Stimulated activated CD8-positive, alpha-beta memory T cell treated with anti-CD3 and anti-CD28 coated beads, Interleukin-15, amount 100 ng/mL, for 24 hours (primary cell): ENCODE measurements around the gene HSPA12B.

ENCODE experiments used
- DNase-seq: peaks from one replicate; pipeline ENCODE4 v3.0.0-alpha.2; 2020; ENCODE audit warnings: low read depth

The HSPA12B gene

DNA sequence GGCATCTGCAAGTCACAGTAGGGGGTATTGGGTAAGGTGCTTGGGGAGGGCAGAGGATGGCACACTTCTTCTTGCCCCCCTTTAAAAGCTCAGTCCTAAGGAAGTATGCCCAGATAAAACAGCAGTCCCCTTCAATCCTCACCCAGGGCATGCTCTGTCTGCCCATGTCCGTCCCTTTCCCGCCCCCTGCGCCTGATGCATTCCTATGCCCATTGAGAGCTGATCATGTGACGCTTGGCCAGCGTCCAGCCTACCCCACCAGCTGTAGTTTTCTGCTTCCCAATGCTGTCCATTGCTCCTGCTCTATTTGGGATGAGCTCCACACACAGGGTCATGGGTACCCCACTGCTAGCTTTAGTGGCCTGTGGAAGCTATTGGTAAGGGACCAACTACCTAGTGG lies 28.4 kb upstream of the HSPA12B start:
- DNase-seq, result no peak

DNA sequence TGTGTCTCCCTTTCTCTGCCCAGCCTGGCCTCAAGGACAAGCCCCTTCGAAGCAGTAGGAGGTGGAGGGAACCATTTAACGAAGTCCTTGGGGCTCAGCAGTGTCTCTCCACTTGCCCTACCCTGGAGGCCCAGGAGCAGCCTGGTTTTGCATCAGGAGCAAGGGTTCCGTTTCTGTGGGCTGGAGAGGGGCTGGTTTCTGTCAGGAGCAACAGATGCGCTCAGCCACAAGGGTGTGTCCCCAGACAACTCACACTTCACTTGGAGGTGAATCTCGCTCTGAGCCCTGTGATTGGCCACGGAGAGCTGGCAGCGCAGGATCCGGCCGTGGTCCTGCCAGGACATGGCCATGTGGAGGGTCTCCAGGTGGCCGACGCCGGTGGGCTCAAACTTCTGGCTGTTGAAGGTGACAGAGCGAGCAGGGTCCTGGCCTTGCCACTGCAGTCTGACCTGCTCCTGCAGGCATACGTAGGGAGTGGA lies 27.0 kb upstream of the HSPA12B start:
- no peak for DNase-seq

DNA sequence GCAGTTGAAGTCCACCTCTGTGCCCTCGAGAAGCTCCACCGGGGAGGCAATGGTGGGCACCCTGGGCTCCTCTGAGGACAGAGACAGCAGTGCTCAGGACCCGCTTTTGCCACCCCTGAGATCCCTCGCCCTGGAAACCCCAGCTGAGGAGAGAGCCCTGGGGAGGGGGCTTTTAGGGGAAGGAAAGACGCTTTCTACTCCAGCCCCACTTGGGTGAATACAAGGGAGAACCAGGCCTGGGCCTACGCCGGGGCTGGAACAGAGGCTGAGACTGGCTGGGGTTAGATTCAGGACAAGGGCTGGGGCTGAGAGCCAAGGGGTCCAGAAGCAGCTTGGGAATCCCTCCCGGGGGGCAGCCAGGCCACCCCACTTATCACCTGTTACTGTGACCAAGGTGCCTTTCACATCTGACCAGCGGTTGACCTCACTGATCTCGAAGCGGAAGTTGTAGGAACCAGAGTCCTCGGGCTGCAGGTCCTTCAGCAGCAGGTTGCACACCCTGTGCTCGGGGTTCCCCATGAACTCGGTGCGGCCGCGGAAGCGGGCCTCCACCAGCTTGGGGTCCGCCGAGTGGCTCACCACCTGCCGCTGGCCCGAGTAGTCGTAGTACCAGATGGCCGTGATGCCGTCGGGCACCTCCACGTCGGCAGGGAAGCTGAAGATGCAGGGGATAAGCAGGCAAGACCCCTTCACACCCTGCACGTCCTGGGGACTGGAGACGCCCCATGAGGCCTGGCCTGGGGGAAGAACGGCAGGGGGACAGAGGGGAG lies 26.3 kb upstream of the HSPA12B start:
- DNase-seq, result no peak

DNA sequence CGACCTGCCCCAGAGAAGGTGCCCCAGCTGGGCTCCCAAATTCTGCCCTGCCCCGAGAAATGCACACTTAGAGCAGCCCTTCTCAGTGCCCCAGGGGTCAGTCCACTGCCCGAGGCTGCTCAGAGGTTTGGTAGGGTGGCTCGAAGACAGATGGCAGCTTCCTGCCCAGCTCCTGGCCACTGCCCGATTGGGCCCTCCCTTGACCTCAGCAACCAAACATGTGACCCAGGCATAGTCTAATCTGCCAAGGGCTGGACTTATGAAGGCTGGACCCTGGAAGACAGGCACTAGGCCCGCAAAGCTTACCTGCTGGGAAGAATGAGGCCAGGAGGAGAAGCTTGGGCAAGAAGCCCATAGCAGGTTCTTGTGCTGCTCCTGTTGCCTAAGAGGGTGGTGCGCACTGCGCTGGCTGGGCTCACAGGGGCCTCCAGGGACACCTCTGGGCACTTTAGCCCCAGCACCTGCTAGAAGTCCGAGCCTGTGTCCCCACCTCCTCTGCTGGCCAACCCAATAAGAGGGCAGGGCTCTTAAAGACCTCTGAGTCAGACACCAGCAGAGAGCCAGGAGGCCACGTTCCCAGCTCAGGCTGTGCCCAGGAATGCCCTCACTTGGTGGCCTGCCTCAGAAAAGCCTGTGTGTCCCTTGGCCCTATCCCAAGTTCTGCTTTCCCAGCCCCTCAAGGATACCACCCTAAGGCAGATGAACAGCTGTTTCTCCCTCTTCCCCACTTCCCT lies 25.5 kb upstream of the HSPA12B start:
- DNase-seq, result no peak

DNA sequence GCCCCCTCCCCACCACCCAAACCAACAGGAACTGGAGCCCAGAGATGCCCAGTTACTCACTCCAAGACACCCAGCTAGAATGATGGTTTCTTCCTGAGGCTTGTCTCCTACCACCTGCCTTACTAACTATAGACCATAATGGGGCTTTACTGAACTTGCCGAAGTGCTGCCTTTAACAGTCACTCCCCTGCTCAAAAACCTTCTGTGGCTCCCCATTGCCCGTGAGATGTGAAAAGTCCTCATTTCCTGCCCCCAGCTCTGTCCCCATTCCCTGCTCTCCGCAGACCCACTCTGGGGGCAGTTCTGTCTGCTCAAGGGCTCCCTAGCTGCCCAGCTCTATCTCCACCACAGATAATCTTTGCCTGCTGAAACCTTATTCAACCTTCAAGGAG lies 25.0 kb upstream of the HSPA12B start:
- DNase-seq, result no peak

DNA sequence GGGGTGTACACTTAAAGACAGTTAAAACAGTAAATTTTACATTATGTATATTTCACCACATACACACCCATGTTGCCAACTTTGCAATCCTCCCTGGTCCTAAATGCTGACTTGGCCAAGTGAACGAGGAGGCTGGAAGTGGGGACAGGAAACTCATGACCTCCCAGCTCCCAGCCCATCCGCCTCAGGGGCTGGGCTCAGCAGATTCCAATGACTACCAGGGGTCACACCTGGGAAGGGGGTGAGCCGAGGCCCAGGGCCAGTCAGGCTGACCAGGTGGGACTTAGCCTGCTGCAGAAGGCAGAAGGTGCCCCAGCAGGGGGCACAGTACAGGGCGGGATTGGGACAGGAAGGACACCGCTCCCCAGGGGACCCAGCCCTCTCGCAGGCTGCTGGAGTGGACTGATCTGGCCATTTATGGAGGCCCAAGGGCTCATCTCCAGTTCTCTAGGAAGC lies 22.4 kb upstream of the HSPA12B start:
- no peak for DNase-seq

DNA sequence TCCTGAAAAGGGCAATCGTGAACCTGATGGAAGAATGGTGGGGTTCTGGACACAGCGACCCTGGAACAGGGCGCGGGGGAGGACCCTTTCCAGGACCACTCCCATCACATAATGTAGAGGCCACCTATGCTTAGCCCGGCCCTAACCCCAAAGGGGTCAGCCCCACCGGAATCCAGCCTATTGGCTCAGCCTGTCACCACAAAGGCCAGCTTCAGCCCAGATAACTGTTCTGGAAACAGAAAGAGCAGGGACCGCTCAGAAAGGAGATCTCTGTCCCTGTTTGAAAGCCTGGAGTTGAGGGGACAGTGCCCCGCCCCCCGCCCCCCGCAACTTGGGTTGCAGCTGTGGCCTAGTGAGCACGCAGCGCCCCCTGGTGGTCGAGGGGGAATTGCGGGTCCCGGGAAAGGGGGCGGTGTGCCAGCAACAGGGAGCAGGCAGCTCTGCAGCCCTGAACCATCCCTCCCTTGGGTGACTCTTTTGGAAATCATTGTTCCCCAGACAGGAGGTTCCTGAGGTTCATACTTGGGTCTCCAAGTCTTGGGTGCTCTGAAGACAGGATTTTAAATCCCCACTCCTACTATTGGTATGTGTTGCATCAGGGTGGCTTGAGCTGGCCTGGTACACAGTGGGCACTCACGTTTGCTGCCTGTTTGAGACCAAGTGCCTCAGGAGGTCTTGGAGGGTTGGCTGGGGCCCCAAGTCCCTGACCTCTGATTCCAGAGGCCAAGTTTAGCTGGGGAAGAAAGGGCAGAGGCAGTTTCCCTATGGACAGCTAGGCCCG lies 21.6 kb upstream of the HSPA12B start:
- peak; percentile 77 for DNase-seq

DNA sequence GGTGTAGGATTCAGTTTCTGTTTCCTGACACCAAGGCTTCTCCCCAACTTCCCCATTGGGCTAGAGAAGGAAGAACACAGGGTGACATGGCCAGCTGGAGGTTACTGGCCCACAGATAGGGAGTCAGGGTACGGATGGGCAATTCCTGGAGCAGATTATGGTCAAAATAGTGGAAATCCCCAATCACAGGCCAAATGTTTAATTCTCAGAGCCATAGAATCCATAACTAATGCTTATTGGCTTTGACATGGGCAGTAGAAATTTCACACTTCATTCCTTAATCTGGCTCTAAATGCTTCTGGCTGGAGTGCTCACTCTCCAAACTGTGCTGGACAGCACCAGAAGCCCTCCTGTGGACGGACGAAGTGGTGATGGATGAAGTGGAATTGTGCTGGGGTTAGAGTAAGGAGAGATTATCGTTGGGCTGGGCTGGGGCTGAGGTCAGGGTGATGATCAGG lies 21.0 kb upstream of the HSPA12B start:
- DNase-seq, result no peak

DNA sequence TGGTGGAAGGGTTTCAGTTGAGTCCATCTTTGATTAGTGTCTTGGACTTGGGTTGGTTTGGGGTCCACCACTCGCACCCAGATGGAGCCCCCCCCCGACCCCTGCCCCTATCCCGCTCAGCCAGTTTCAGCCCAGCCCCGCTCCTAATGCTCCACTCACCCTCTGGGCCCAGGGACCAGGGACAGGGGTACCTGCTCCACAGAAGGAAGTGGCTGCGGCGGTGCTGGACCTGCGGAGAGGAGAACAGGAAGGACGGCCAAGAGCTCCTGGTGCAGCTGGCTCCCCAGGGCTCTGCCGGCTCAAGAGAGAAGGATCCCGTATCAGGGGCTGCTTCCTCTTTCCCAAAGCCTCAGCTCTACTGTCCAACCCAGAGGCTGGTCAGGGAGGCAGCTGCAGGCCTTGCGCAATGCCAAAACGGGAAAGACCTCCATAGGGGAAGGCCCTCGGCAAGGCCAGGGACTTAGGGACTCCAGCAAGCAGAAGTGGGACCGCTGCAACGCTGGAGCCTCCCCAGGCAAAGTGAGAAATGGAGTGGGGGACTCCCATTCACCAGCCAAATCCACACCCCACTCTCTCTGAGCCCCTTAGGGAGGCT lies 20.1 kb upstream of the HSPA12B start, which contains the start of gene SIGLEC1:
Gene SIGLEC1, minus strand, starts transcription at position 322 of the 595 bp plus-strand sequence. CDS start 5,472 bp downstream, outside the sequence.
- DNase-seq, result no peak

DNA sequence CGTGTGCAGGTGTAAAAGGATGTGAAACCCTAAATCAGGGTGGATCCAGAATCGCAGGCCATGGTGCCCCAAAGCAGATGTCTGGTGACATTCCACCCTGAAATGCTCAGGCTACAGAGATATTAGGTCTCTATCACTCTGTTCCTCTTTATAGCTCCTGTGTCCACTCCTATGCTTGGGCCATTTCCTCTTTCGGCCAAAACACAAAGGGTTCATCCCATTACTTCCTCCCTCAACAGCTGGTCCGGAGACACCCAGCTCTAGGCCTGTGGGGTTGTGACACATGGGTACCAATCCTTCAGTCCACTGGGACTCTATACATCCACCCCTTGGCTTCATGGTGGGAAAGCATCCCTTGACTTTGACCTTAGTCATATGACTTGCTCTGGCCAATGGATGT lies 18.4 kb upstream of the HSPA12B start:
- no peak for DNase-seq

DNA sequence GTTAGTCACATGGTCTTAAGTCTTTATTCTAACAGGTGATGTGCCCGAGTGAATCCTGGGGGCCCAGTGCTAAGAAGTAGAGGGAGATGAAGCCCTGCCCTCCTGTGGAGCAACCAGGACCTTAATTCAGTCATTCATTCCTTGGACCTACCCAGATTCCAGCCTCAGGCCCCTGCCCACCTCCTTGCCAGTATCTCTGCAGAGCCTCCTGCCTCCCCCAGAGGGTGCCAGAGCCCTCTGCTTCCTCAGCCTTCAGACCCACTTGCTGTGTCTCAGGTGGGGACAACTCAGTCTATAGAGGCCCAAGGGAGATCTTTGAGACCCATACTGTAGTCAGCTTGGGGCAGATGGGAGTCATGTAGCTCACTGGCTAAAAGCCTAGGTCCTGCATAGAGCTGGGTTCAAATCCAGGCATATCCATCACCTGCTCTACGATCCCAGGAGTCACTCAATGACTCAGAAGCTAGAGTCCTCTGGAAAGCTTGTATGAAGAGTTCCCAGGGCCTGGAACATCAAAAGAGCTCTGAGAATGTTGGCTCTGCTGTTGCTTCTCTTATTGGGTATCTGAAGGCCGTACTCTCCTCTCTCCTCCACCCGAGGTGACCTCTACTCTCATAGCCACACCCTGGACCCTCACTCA lies 16.2 kb upstream of the HSPA12B start:
- no peak for DNase-seq

DNA sequence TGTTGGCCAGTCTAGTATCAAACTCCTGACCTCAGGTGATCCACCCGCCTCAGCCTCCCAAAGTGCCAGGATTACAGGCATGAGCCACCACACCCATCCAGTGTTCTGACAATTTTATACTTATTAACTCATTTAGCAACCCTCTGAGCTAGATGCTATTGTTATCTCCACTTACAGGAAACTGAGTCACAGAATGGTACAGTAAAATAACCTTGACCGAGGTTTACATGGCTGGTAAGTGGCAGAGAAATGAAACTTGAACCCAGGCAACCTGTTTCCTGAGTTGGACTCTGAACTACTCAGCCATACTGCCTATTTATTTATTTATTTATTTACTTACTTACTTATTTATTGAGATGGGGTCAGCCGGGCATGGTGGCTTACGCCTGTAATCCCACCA lies 13.4 kb upstream of the HSPA12B start:
- no peak for DNase-seq

DNA sequence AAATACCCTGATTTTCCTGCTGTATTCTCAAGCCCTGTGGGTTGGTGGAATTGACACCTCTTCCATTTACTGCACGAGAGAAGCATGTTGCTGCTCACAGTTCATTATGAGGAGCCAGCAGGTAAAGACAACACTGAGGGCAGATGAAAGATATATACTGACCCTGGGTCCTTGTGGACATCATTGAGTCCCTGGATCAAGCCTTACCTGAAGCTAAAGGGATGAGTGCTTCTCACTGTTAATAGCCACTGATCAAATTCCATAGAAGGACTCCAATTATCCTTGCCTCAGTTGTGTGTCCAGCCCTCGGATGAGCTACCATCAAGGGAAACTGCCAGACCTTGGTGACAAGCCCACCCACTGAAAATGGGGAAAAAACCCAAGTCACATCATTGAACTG lies 12.4 kb upstream of the HSPA12B start:
- DNase-seq, result no peak

DNA sequence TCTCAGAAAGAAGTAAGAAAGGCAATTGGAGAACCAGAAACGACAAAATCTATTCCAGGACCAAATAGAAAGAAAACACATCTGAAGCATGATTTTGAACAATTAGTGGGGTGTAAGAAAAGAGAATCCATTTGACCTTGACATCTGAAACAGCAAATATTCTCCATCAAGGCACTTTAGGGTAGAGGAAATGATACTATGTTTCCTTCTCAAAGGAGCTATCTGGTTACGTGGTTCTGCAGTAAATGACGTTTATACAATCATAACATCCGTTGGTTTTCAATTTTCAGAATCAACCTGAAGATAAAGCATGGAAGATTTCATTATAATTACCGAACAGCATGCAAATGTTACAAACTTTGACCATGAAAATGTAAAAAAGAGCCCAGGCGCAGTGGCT lies 11.9 kb upstream of the HSPA12B start:
- DNase-seq, result no peak

DNA sequence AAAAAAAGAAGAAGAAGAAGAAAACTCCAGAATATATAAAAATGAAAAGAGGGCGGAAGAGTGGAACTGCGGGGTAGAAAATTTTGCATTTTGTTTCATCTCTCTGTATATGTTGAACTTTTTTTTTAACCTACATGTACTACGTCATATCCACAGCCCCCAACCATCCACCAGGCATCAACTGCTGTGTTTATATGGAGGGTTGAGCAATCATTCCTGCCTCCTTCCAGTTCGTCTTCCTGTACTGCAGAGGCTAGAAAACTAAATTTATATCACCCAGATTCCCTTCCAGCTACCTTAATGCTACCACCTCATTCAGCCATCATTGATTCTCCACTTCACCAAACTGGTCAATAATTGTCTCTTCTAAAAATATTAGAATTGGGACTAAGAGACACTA lies 10.6 kb upstream of the HSPA12B start:
- DNase-seq, result no peak

DNA sequence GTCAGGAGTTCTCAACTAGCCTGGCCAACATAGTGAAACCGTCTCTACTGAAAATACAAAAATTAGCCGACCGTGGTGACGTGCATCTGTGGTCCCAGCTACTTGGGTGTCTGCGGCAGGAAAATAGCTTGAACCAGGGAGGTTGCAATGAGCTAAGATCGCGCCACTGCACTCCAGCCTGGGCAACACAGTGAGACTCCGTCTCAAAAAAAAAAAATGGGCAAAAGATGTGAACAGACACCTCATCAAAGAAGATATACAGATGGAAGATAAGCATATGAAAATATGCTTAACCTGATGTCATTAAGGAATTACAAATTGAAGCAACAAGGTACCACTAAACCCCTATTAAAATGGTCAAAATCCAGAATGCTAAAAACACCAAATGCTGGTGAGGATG lies 9.2 kb upstream of the HSPA12B start:
- no peak for DNase-seq

DNA sequence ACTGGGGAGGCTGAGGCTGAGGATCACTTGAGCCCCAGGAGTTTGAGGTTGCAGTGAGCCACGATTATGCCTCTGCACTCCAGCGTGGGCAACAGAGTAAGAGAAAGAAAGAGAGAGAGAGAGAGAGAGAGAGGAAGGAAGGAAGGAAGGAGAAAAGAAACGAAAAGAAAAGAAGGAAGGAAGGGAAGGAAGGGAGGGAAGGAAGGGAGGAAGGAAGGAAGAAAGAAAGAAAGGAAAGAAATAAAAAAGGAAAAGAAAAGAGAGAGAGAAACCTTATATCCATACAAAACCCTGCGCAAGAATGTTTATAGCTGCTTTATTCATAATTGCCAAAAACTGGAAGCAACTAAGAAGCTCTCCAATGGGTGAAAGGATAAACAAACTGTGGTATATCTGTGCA lies 8.1 kb upstream of the HSPA12B start:
- DNase-seq, result no peak

DNA sequence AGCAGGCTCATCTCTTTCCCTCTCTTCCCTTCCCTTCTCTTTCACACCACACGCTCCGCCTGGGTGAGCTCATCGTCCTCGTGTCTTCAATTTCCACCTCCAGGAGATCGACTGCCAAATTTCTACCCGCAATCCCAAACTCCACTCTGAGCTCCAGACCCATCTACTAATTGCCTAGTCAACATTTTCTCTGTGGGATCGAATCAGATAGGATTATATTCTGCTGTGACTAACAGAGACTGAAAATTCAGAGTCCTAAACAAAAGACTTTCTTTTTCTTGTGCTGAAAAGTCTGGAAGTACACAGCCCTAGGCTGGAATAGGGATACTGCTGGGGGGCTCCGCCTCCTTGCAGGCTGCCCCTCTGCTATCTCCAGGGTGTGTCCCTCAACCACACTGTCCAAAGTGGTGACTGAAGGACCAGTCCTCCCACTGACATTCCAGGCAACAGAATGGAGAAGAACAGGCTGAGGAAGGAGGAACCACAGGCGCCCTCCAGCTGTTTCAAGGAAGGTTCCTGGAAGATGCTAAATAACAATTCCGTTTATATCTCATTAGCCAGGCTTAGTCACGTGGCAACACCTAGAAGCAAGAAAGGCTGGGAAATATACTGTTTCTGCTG lies 5.0 kb upstream of the HSPA12B start:
- DNase-seq, result no peak

DNA sequence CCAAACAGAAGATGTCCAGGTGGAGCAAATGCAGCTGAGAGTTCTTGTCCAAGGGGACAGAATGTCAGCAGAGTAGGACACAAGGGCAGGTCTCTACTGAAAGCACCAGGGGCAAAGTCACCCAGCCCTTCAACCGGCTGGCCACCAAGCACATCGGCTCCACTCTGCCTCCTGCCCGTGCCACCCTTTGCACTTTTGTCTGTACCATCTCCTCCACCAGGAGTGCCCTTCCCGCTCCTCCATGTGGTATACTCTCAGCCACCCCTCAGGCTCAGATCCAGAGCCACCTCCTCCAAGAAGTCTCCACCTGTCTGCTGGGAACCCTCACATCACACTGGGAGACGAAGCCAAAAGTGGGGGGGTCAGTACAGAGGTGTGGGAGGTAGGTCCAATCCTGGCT lies 4.1 kb upstream of the HSPA12B start:
- no peak for DNase-seq

DNA sequence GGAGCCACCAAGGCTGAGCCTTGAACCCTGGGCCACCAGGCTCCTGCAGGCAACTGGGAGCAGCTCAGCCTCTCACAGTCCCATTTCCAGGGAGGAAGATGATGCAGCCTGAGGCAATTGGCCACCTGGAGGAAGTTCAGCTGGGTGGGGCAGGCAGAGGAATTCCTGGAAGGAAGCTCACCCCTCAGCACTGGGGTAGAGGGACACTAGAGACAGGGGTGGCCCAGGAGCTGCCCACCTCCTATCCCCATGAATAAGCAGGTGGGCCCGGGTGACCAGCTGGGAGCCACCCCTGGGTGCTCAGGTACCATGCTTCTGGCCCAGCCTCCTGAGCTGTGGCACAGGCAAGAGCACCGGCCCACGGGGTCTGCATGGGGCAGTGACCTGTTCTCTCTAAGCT lies 3.6 kb upstream of the HSPA12B start:
- no peak for DNase-seq

DNA sequence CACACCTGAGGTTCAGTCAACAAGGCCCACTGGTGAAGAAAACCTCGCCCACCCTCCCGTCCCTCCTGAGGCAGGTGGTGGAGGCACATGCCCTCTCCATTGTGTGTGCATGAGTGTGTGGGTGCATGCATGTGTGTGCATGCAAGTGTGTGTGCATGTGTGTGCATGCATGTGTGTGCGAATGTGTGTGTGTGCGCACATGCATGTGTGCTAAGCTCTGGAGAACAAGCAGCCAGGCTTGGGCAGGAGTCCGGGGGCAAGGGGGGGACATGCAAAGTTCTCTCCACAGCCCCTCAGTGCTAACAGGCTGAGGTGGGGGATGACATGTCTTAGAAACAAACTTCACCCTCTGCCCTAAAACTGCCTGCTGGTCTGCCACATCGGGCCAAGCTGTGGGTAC lies 3.1 kb upstream of the HSPA12B start:
- DNase-seq, result no peak
